Measurements from ENCODE around the gene COMT.

The COMT gene

GRCh38 chr22:20011993-20012740, 70.6 kb downstream of the COMT start:
- no peak for DNase-seq (ENCODE audit: low spot score)

DNA sequence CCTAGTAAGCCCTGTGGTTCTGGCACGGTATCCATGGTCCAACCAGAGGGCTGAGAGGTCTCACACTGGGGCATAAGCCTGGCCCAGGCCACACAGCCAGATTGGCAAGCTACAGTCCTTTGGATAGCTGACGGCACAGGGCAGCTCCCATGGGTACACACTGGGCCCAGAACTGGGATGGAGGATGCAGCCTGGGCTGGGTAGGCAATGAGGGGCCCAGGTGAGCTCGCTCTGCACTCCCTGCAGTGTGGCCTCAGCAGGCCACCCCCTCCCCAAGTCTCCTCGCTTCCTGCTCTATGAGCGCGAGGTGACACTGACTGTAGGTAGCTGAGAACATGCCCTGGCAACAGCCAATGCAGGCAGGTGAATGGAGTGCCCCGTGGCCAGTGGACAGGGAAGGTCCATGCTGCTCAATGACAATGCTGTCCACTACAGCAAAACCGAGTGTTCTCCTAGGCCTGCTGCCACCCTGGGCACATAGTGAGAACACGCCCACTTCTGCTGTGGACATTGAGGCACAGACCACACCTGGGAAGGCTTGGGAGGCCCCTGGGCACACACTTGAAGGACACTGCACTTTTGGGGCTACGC, 71.3 kb downstream of the COMT start:
- no peak for DNase-seq (ENCODE audit: low spot score)

- DNase-seq (ENCODE audit: low spot score) = peak; percentile 51
Observed at GRCh38 chr22:20013382-20013871, 71.9 kb downstream of the COMT start.

DNA sequence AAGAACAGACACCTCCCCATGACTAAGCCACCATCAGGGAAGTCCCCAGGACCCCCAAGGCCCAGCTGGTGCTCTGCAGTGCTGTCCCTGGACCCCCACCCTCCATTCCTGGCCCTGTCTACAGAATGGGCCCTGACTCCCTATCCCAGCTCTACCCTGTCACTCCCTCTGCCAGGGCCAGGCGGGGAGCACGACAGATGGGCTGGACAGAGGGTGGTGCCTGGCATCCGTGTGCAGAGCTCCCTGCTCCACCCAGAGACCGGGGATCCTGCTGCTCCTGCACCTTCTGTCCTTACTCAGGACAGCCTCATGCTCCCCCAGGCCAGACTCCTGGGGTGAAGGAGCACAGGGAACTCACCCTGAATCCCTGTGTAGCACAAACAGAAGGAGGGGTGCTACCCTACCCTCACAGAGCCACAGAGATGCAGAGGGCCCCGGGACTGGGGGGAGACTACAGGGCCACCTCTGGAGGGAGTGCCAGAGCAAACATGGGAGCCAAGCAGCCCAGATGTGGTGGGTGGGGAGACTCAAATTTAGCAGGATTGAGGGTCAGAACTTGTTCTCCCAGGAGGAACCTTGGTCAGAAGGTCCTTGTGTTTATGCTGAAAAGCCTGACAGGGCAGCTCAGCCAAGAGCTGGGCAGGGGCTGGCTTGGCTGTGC, 73.1 kb downstream of the COMT start:
- no peak for DNase-seq (ENCODE audit: low spot score)

DNA sequence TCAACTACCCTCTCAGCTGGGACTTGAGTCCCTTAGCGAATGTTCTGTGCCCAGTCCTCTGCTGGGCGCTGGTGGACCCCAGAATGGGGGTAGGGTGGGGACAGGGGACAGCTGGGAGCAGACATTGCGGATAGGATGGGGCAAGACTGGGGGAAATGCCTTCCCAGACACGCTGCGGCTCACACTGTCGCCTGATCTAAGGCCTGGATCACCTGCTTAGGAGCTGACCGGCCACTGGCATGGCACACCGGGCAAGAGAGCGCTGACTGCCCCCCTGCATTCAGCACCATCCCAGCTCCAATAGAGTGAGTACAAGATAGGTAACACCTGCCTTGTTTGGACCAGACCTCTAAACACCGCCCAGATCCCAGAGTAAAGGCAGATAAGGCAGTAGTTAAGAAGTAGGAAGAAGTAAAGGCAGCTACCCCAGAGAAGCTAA, 73.6 kb downstream of the COMT start:
- no peak for DNase-seq (ENCODE audit: low spot score)

GRCh38 chr22:20015971-20016733, 74.6 kb downstream of the COMT start:
- DNase-seq (ENCODE audit: low spot score) = no peak

GRCh38 chr22:20016734-20017621, 75.4 kb downstream of the COMT start, which contains the start of gene ARVCF:
ARVCF (minus strand) TSS chr22:20016823; CDS start chr22:19990794, 26,029 bp downstream.
- DNase-seq (ENCODE audit: low spot score) = peak; percentile 85

- DNase-seq (ENCODE audit: low spot score) = no peak
Observed at GRCh38 chr22:20017622-20017958, 76.0 kb downstream of the COMT start.

GRCh38 chr22:20018001-20018400, 76.4 kb downstream of the COMT start:
- no peak for DNase-seq (ENCODE audit: low spot score)

Measured in NAMALWA (cell line).